ENCODE data around the gene SLIT1.

DNA sequence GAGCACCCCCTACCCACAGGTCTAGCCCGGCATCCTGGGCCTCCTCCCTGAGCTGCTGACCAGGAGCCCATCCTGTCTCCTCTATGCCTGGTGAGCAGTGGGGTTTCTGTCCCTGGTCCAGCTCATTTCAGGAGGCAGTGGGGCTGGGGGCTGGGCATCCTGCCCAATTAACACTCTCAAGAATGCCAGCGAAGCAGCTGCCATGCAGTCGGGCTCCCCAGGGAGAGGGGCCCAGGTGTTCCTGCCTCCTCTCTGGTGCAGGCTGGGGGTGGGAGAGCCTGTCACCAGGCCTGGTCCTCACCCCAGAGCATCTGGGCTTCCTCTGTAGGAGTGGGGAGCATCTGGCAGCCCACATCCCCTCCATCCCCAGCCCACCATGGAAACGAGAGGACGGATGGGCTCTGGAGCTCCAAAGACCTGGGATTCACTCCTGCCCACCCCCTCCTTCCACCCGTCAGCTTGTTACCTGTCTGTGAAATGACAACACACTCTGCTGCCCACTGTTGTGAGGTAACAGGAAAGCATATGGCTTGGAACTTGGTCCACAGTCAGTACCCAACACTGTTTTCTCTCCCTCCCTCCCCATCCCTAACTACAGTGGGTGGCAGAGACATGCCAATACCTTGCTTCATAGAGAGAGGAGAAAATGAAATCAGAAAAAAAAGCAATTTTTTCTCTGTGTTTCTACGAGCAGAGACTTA lies 69.1 kb downstream of the SLIT1 start:
- TF ChIP-seq SUZ12 (IDR thresholded peaks at IDR 0.05; ENCODE audit: low read length): no peak
- no peak for TF ChIP-seq POLR2A (IDR thresholded peaks at IDR 0.05; ENCODE audit: control extremely low read depth in 1 of 2, low read depth in 2 of 2, low read length in 2 of 2)
- TF ChIP-seq, protein P1, sequence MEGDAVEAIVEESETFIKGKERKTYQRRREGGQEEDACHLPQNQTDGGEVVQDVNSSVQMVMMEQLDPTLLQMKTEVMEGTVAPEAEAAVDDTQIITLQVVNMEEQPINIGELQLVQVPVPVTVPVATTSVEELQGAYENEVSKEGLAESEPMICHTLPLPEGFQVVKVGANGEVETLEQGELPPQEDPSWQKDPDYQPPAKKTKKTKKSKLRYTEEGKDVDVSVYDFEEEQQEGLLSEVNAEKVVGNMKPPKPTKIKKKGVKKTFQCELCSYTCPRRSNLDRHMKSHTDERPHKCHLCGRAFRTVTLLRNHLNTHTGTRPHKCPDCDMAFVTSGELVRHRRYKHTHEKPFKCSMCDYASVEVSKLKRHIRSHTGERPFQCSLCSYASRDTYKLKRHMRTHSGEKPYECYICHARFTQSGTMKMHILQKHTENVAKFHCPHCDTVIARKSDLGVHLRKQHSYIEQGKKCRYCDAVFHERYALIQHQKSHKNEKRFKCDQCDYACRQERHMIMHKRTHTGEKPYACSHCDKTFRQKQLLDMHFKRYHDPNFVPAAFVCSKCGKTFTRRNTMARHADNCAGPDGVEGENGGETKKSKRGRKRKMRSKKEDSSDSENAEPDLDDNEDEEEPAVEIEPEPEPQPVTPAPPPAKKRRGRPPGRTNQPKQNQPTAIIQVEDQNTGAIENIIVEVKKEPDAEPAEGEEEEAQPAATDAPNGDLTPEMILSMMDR (IDR thresholded peaks at IDR 0.05; ENCODE audit: control extremely low read depth in 1 of 3, insufficient read depth in 1 of 3, low read depth in 1 of 3, low read length in 3 of 3): no peak
- no peak for TF ChIP-seq CTBP2 (IDR thresholded peaks at IDR 0.05; ENCODE audit: borderline replicate concordance, insufficient read depth, insufficient read length, low read length)
- no peak for TF ChIP-seq RFX5 (IDR thresholded peaks at IDR 0.05; ENCODE audit: borderline replicate concordance, low read depth, low read length)
- TF ChIP-seq SP2 (IDR thresholded peaks at IDR 0.05; ENCODE audit: low read length): no peak
- TF ChIP-seq POLR2AphosphoS5 (IDR thresholded peaks at IDR 0.05; ENCODE audit: low read depth, low read length): no peak

Measured in H1 (cell line).